GM18499 (cell line): ENCODE measurements around the gene HCN2.

Experiments used
- ATAC-seq: cut with Tn5 transposase; IDR thresholded peaks from one replicate; pipeline ENCODE4 v1.9.1; 2021; ENCODE audit warnings: moderate number of reproducible peaks; ENCODE audit not compliant: insufficient read depth, unreplicated experiment

HCN2 gene

DNA sequence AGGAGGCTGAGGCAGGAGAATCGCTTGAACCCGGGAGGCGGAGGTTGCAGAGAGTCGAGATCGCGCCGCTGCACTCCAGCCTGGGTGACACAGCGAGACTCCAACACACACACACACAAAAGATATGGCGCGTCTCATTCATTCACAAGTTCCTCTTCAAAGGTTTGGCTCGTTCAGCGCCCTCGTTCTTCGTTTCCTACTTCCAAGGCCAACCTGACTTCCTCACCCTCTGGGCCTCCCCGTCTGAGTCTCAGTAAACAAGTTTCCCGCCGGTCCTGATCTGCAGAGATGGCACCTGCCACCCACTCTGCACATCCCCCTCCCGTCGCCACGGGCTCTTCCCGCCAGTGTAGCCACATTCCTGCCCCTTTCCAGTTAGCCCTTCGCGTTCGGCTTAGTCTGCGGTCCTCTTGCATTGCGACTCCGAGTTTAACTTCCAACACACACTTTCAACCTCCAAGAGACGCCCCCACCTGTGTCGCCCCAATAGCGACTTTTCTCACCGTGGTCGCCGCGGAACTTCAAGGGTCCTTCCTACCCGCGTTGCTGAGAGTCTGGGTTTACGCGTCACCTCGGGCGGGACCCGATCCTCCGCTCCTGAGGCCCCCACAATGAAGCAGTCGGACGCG is 18.6 kb upstream of the HCN2 start:
- ATAC-seq = no peak

DNA sequence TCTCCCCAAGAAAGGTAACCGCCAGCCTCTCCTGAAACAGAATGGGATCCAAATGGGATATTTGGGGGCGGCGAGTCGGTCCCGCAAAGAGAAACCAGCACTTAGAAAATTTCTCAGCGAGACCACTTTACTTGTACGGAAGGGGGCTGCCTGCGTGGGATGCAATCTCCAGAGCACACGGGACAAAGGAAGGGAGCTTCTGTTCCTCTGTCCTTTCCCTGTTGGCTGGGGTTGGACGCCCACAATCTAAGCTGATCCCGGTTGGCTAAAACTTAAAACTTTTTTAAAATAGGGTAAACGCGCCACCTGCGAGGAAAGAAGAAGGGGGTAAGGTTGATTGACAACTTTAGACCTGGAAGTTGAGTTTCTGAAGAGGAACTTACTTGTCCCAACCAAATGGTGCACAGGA is 18.1 kb upstream of the HCN2 start:
- no peak for ATAC-seq

DNA sequence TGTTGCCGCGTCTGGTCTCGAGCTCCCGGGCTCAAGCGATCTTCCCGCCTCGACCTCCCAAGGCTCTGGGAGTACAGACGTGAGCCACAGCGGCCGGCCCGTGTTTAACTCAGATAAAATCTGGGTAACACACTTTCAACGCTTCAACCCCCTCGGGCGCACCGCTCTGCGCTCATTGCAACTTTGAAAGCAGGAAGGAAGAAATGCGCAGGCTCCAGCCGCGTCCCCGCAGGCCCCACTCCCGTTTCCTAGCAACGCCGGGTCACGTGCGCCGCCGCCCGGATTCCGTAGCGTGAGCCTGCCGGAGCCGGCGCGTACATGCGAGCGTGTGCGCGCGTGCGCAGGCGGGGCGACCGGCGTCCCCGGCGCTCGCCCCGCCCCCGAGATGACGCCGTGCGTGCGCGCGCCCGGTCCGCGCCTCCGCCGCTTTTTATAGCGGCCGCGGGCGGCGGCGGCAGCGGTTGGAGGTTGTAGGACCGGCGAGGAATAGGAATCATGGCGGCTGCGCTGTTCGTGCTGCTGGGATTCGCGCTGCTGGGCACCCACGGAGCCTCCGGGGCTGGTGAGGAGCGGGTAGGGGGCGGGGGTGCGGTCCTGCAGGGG is 17.4 kb upstream of the HCN2 start, which contains the start of gene BSG:
Gene BSG (plus strand): TSS at position 457 of the 603 bp plus-strand sequence. CDS start 39 bp downstream, at position 496.
- ATAC-seq = no peak

DNA sequence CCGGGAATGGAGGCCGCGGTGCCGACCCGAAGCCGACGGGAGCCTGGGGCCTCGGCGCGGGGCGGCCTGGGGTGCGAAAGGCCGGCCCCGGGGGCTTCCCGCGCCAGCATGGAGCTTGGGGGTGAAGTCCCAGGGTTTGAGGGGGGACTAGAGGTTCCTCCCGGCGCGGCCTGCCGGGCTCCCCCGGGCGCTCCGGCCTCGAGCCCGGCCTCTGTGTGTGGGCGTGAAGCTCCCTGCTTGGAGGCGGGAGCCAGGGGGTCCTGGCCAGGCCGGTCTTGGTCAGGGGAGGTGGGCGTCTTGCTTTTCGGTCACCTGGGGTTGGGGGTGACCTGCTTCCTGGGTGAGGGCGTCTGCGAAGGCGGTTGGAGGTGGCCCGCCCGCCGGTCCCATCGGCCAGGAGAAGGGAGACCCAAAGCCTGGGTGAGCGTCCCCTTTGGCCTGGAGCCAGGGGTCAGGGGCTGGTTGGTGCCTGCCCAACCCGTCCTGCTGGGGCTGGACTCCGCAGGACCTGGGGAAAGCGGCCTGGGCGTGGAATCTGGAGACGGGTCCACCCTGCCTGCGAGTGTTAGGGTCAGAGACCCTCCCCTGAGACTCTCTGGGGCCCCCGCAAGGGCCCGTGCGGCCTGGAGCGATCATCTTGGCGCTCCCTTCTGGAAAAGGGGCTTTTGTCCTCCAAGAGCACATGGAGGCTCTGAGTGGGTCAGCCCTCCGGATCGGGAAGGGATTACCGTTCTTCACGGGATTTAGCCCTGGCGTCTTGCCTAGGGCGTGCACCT is 16.8 kb upstream of the HCN2 start:
- ATAC-seq = no peak

DNA sequence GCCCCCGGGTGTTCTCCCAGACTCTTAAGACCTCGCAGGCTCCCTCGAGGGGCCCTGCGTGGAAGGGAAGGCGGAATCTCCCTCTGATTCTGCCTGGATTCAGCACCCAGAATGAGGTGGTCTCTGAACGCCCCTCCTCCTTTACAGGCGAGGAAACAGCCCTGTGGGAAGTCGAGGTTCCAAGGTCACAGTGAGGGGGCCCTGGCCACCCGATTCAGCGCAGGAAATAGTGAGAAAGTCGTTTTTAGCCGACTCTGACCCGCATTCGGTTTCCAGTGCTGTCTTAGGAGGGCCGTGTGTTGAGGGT is 16.2 kb upstream of the HCN2 start:
- ATAC-seq = no peak

DNA sequence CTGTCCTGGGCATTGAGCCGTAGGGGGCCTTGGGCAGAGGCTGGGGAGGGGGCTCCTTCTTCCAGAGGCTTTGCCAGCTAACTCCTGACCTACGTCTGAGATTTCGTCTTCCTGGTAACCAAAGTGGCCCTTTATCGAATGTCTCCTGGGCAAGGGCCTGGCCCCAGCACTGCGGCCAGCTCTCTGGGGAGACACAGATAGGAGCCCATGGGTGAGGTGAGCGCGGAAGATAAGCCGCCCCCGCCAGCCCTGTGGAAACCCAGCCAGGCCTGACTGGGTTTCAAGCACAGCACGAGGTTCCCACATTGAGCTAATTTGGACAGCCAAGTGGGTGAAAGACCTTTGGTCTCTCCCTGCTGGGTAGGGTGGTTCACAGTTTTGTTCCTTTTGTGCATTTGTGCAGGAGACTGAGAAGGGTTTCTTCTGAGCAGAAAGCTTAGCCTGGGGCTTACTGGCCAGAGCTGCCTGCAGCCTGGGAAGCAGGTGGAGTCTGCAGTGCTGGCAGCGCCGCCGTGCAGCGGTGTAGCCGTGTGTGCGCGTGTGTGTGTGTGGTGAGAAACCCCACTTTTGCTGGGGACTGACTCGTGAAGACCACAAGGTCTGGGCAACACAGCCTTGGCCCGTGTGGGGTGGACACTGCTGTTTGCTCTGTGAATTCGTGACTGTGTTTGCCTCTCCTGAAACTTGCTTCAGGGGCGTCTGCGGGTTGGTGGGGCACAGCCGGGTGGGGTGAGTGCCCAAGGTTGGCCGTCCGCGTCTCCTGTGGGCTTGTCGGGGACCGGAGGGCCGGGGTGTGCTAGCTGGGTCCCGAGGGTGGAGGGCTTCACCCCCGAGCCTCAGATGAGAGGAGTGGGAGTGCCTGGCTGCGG is 14.8 kb upstream of the HCN2 start:
- no peak for ATAC-seq

DNA sequence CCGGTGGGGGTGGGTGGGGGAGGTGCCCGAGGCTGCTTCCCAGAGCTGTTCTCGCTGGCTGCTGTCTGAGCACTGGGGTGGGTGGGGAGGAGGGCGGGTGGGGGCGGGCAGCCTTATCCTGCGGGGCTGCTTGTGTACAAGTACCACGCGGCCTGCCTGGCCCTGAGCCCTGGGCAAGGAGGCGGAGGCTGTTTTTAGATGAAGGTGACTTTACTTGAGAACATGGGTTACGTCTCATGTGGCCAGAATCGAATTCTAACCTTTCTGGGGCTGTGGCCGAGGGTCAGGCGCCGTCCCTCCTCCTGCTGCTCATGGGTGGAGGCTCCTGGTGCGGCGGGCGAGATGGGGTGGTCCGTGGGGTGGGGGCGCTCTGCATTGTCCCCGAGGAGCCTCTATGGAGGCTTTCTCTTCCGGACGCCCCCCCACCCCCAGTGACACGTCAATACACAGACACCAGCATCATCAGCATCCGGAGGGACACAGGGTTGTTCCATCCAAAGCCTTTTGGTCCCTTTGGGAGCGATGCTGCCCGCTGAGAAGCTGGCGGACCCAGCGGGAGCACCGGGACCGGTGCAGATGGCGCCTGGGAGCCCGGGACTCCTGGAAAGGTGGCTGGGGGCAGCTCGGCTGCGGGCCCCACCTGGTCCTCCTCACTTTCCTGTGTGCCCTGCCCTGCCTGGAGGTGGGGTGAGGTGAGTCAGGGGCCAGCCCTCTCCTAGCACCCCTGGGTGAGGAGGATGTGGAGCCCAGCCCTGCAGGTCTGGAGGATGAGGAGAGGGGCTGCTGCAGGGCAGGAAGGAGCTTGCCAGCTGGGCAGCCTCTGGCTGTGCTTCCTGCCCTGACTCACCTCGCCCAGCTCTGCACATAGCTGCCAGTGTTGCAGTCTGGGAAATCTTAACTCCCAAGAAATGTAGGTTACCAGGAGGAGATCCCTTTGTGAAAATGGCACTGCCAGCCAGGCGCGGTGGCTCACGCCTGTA is 13.9 kb upstream of the HCN2 start:
- ATAC-seq = no peak

DNA sequence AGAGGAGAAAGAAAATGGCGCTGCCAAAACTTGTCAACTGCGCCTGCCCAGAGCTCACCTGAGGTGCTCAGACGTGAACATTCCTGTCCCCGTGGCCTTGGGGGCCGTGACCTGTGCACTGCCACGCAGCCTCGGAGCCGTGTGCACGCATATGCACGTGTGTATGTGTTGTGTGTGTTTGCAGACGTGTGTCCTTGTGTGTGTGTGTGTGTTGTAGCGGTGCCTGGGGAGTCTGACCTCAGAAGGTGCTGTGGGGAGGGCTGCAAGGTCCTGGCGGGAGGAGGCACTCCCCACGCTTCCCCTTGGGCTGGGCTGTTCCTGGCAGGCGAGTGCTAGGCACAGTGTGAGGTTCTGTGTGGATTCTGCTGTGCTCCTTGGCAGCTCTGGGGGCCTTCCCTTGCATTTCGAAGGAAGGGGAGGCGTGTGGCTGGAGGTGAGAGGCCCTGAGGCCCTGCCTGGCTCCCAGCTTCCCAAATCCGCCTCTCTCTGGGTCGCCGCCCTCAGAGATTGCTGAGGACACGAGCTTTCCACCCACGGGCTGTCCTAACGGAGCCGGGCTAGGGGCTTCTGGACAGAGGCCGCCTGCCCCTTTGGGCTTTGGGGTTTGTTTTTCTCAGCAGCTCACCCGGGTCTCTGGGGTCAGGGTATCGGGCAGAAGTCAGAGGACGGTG is 12.8 kb upstream of the HCN2 start:
- no peak for ATAC-seq

DNA sequence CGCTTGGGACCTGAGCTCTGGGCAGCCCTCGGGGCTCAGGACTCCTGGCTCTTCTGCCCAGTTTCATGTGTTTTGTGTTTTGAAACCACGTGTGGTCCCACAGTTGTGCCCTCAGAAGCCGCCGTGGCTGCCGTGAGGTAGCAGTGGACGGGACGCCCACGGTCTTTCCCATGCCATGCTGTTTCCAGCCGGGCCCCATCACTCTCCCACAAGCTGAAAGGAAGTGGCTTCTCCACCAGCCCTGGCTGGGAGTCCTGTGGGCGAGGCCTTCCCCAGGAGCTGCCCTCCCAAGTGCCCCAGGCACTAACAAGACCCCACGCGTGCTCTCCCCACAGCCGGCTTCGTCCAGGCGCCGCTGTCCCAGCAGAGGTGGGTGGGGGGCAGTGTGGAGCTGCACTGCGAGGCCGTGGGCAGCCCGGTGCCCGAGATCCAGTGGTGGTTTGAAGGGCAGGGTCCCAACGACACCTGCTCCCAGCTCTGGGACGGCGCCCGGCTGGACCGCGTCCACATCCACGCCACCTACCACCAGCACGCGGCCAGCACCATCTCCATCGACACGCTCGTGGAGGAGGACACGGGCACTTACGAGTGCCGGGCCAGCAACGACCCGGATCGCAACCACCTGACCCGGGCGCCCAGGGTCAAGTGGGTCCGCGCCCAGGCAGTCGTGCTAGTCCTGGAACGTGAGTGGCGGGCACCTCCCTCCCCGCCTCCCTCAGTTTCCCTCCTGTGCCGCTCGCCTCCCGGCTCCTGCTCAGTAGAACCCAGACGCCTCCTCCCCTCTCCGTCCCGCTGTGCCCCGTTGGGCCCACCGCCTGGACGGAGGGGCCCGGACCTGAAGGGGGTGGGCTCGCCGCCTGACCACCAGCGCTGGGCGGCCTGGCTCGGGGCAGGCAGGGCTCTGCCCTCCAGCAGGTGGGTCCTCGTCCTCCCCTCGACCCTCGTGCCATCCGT is 12.0 kb upstream of the HCN2 start:
- no peak for ATAC-seq

DNA sequence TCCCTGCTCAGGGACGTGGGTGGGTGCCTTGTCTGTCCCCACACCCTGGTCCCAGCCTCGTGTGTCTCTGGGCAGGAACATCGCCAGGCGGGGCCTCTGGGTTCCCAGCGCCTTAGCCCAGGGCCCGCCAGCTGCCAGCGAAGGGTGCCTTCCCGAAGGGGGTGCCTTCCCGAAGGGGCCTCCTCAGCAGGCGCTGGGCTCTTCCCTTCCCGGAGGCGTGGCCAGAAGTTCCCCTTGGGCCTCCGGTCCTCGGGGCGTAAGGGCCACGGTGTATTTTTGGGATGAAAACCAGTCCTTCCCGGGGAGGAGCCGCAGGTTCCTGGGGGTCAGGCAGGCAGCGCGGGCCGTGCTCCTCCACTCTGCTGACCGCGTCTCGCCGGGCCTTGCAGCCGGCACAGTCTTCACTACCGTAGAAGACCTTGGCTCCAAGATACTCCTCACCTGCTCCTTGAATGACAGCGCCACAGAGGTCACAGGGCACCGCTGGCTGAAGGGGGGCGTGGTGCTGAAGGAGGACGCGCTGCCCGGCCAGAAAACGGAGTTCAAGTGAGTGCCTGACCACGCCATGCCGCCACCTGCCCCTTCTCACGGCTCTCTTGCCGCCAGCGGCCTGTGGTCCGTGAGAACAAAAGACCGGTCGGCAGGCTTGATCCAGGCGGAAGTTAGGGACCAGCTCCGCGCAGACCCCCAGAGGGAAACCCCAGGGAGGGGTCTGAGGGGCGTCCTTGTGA is 10.4 kb upstream of the HCN2 start:
- no peak for ATAC-seq

DNA sequence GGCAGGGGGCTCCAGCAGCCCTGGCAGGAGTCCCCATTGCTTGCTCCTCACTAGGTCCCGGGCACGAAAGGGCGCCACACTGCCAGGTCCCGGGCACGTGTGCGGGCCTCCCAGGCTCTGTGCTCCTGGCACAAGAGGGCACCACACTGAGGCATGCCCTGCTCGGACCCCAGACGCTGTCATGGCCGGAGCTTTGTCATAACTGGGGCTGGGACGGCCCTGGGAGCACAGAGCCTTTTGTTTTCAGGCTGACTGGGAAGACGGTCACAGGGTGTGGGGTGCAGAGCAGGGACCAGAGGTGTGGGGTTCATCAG is 9.9 kb upstream of the HCN2 start:
- no peak for ATAC-seq

DNA sequence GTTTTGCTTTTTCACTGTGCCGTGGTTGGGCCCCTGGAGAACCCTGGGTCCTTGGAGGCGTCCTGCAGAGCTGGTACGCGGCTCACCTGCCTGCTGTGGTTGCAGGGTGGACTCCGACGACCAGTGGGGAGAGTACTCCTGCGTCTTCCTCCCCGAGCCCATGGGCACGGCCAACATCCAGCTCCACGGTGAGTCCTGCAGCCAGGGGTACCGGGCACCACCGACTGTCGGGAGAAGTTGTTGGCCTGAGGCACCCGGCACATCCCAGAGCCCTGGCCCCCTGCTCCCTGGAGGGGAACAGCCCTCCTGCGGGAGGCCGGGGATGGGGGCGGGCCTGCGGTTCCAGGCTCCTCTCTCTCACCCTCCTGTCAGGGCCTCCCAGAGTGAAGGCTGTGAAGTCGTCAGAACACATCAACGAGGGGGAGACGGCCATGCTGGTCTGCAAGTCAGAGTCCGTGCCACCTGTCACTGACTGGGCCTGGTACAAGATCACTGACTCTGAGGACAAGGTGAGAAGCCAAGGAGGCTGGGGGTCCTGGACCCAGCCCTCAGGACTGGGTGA is 9.3 kb upstream of the HCN2 start:
- ATAC-seq = no peak

DNA sequence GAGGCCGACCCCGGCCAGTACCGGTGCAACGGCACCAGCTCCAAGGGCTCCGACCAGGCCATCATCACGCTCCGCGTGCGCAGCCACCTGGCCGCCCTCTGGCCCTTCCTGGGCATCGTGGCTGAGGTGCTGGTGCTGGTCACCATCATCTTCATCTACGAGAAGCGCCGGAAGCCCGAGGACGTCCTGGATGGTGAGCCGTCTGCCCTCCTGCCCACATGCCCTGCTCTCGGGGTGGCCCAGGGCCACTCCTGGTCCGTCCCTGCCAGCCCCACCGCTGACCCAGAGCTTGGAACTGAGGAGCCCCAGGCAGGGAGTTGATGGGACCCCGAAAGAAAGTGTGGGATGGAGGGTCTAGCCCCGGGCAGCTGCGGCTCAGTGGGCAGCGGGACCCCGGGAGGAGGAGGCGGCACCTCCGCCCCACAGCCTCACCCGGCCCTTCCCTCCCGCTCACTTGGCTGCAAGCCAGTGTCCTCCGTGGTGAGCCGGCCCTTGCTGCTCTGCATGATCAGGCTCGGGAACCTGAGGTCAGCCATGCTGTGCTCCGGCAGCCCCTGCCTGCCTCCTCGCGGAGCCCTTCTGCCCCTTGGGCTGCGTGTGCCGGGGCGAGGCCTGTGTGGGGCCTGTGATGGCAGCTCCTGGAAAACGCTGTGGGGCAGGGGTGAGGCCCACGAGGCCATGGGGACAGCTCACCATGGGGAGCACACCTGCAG is 8.1 kb upstream of the HCN2 start:
- no peak for ATAC-seq

DNA sequence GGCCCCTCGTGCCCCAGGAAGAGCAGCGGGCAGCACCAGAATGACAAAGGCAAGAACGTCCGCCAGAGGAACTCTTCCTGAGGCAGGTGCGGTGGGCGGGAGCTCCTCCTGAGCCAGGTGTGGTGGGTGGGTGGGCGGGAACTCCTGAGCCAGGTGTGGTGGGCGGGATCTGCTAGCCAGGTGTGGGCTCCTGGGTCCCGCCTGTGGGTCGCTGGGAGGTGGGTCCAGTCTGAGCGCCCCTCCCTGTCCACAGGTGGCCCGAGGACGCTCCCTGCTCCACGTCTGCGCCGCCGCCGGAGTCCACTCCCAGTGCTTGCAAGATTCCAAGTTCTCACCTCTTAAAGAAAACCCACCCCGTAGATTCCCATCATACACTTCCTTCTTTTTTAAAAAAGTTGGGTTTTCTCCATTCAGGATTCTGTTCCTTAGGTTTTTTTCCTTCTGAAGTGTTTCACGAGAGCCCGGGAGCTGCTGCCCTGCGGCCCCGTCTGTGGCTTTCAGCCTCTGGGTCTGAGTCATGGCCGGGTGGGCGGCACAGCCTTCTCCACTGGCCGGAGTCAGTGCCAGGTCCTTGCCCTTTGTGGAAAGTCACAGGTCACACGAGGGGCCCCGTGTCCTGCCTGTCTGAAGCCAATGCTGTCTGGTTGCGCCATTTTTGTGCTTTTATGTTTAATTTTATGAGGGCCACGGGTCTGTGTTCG is 7.0 kb upstream of the HCN2 start:
- no peak for ATAC-seq

DNA sequence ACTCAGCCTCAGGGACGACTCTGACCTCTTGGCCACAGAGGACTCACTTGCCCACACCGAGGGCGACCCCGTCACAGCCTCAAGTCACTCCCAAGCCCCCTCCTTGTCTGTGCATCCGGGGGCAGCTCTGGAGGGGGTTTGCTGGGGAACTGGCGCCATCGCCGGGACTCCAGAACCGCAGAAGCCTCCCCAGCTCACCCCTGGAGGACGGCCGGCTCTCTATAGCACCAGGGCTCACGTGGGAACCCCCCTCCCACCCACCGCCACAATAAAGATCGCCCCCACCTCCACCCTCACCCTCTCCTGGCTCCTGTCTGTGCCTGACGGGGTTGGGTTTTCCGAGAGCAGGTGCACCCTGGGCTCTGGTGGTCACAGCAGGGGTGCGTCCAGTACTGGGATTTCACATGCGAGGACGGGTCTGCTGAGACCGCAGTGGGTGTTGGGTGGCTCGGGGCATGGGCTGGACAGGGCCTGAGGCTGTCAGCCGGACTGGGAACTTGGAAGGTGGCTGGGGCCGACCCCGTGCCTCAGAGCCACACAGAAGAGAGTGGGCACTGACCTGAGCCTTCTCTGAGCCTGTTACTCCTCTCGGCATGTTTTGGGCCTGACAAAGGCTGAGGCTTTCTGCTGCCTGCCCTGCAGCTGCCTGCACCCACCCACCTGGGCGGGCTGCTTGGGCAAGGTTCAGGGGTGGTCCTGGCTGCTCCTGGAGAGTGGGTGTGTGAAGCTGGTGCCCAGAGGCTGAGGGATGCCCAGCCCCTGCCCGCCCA is 6.3 kb upstream of the HCN2 start:
- ATAC-seq = no peak

DNA sequence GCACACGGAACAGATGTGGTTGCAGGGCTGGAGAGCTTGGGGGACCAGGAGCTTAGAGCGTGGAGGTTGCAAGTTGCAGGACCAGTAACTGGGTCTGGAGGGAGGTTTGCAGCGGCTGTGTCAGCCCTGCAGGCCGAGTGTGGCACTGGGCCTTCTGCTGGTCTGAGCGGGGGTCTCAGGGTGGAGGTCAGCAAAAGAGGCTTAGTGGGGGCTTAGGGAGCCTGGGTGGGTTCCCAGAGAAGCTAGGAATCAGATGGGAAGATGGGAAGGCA is 5.8 kb upstream of the HCN2 start:
- ATAC-seq = no peak
